GM21786 (cell line): Measurements from ENCODE around the gene DYNC1LI1.

Experiments
- ATAC-seq: cut with Tn5 transposase; IDR thresholded peaks from one replicate; pipeline ENCODE4 v1.9.1; 2021; ENCODE audit not compliant: unreplicated experiment

DYNC1LI1 gene

DNA sequence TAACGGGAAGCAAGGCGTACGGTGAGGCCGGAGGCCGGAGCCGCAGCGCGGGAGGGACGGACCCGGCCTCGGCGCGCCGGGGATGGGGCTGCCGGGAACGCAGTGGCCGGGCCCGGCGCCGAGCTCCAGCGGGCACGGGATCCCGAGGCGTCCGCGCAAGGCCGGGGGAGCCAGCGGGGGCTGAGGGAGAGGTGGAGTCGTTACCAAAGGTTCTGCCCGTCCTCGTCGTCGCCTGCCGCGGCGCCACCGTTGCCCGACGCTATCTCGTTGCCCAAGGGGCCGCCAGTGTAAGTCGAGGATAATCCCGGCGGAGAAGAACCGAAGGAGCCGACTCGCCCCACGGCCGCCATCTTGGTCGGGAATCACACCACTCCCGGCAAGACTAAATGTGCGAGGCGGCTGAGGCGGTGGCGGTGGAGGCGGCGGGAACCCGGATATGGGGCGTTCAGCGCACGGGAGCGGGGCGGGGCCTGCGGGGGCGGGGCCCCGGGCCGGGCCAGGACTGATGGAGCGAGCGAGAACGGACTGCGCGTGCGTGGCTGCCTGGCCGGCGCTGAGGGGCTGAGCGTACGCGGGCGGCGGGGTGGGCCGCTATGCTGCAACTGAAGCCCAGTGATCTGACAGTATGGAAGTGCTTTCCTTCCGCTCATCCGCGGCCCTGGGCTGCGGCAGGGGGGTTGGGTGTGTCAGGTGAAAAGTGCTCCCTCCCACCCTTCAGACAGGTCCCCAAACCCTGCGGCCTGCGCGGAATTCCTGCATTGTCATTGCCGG, at the start of gene DYNC1LI1:
TSS of gene DYNC1LI1 (minus strand) at position 438 of the 771 bp plus-strand sequence. CDS start at position 350, 88 bp downstream.
- ATAC-seq, result peak; percentile 79

- ATAC-seq, result no peak
These were observed 48.7 kb upstream of the DYNC1LI1 start for GRCh38 chr3:32619395-32619794.

- ATAC-seq, result no peak
These were observed 45.8 kb upstream of the DYNC1LI1 start for GRCh38 chr3:32616267-32616962.

- no peak for ATAC-seq
These were observed 44.3 kb upstream of the DYNC1LI1 start for GRCh38 chr3:32614956-32615355.

DNA sequence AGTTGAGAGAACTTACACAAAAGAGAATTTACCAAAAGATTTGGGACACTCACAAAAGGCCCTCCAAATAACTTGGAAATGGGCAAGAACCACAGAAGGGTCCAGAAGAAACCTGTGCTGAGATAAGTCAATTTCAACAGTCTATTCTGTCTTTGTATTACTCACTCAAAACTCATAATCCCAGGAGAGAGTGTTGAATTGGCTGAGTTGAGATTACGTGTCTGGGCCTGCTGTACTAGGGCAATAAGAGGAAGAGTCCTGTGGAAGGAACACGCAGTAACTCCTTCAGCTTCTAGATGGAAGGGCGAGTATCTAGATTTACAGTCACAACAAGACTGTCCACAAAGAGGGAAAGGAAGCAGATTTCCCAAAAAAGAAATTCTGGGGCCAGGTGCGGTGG, 42.5 kb upstream of the DYNC1LI1 start:
- no peak for ATAC-seq

DNA sequence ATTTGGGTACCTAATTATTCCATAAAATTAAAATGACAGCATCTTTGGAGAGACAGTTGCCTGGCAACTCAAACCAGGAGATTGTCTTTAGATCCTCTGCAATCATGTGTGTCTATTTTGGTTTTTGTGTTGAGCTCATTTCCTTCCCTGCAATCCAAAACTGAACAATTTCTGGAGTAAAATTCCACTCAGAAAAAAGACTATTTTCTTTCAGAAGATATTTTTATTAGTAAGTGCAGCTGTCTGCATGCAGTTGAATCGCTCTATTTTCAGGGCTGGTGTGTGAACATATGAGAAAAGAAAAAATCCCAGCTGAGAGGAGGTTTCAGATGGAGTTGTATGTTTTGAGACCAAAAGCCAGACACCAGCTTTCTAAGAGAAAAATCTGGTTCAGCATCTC, 41.9 kb upstream of the DYNC1LI1 start:
- ATAC-seq, result no peak

DNA sequence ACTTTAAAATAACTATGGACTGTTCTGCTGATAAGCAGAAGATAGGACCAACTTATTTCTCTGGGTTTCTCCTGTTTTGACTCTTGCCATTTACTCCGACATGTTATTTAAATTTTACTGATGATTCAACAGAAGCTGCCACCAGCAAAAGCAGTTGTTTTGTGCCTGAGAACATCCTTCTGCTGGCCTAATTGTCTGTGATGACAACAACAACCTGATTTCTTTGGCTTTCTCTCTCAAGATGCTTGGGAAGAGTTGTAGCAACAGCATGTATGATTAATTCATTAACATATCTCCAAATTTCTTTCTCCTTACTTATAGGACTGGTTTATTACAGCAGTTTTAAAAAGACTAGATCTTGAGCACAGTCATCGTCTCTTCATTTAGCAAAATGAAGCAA, 36.9 kb upstream of the DYNC1LI1 start:
- ATAC-seq, result no peak

GRCh38 chr3:32606960-32607359, 36.3 kb upstream of the DYNC1LI1 start:
- no peak for ATAC-seq

DNA sequence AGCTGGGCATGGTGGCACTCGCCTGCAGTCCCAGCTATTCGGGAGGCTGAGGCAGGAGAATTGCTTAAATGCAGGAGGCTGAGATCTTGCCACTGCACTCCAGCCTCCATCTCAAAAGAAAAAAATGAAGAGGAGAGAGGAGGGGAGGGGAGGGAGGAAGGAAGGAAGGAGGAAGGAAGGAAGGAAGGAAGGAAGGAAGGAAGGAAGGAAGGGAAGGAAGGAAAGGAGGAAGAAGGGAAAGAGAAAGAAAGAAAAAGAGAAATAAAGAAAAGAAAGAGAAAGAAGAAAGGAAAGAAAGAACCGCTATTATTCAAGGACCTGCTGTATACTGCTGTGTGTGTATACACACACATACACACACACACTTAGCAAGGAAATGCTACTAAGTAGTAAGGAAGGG, 35.6 kb upstream of the DYNC1LI1 start:
- ATAC-seq, result no peak

GRCh38 chr3:32603064-32603463, 32.4 kb upstream of the DYNC1LI1 start:
- no peak for ATAC-seq

GRCh38 chr3:32602206-32602605, 31.5 kb upstream of the DYNC1LI1 start:
- ATAC-seq, result no peak

GRCh38 chr3:32601722-32602121, 31.1 kb upstream of the DYNC1LI1 start:
- ATAC-seq, result no peak

DNA sequence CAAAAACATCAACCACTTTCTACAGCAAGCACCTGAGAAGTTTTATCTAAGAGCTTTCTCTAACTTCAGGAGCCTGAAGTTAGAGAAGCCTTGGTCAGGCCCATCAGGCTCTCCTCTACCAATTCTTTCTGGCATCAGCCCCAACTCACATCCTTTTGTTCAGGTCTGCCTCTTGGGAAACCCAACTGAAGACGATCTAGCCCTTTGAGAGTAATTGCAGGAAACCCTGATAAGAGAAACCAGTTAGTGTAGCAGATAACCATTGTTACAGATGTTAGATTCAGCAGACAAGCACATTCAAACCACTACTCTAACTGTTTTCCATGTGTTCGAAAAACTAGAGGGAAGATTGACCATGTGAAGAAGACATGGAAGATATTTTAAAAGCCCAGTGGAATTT, 27.0 kb upstream of the DYNC1LI1 start:
- ATAC-seq, result no peak

DNA sequence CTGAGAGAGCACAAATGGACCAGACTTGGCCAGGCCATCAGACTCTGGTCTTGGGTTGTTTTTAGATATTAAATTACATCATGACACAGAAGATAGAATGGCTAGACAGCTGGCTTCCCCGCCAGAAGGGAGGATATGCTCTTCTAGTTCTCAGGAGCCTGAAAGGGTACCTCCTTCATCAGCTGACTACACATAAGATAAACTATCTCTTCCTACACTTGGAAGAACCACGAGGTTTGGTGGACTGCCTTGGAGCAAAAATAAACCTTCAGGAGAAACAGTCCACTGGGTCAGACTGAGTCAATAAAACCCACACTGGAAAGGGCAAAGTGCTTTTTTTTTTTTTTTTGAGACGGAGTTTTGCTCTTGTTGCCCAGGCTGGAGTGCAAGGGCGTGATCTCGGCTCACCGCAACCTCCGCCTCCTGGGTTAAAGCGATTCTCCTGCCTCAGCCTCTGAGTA, 26.3 kb upstream of the DYNC1LI1 start:
- no peak for ATAC-seq

DNA sequence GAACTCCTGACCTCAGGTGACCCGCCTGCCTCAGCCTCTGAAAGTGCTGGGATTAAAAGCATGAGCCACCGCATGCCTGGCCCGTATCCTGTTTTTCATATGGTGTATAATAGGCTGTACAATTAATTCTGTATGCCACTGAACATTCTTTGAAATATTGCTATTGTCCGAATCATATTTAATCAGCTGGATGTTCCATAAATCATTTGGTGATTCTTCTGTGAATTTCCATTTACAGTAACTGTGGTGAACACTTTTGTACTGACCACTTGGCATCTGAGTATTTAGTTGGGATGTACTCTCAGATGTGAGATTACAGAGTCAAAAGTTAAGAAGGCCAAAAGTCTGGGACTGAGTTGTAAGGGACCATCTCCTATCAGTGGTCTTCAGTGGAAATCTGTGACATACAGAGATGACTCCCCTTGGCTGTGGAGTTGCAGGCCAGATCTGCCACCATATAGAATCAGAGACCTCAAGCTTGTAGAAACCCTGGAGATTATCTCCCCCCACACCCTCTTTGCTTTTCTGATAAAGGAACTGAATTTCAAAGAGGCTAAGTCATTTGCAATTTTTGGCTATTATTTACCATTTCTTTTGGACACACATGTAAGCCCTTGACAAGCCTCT, 25.7 kb upstream of the DYNC1LI1 start:
- no peak for ATAC-seq

DNA sequence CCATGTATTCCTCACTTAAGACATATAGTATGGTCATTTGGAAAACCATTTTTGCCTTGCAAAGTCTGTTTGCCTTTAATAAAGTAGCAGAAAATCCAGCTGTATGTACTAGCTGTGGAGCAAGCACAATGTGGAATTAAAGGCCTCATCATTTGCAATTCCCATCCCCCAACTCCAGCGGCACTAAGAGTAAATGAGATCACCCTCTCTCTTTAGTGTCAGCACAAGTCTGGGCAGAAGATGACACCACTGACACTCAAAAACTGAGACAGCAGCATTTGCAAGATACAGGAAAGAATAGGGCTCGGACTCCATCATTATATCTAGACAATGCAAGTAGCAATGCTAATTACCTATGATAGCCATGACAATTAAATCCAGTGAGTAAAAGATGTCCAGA, 24.7 kb upstream of the DYNC1LI1 start:
- no peak for ATAC-seq

- ATAC-seq, result no peak
These were observed 23.4 kb upstream of the DYNC1LI1 start for GRCh38 chr3:32593903-32594525.

DNA sequence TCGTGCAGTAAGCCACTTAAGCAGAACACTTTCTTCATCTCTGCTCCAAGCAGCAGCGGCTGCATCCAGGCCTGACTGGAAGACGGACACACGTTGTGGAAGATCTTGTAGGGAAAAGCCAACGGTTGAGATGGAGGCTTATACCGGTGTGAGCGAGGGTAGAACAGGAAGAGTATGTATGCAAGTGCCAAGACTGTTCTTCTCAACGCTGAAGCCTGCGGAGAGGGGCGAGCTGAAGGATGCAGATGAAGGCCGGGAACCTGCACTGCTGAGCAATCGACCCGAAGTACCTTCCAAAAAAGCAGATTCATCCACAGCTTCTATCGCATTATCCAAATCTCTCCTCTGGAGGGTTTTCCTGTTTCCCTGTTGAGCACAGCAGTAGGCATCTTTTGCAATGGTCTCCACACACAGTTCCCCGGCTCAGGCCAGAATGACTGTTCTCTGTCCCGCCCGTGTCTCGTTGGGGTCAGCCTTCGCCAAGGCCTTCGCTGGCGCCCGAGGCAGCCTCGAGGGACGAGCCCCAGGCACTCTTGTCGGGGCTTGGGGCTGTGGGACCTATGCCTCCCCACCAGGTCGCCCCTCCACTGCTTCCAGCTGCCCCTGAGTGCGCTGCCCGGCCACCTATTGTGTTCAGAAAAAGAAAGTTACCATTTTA, 22.2 kb upstream of the DYNC1LI1 start:
- ATAC-seq, result no peak

DNA sequence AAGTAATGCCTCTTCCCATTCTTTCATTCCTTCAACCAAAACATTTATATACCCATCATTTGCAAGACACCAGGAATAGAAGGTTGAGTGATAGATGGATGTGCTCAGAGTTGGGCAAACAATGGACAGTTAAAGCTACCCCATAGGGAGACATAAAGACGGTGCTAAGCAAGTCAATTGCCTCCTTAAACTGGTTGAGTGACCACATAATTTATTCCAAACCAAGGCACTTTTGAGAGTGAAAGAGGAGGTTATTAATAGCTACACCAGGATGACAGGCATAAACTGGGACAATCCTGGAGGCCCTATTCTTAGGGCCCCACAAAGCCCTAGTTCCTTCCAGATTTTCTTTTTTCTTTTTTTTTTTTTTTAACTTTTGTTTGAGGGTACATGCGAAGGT, 21.4 kb upstream of the DYNC1LI1 start:
- ATAC-seq, result no peak

GRCh38 chr3:32591186-32591585, 20.5 kb upstream of the DYNC1LI1 start:
- ATAC-seq, result no peak

- no peak for ATAC-seq
These were observed 15.7 kb upstream of the DYNC1LI1 start for GRCh38 chr3:32586356-32586755.
